ENCODE results near the gene SLC2A4.

SLC2A4 gene

DNA sequence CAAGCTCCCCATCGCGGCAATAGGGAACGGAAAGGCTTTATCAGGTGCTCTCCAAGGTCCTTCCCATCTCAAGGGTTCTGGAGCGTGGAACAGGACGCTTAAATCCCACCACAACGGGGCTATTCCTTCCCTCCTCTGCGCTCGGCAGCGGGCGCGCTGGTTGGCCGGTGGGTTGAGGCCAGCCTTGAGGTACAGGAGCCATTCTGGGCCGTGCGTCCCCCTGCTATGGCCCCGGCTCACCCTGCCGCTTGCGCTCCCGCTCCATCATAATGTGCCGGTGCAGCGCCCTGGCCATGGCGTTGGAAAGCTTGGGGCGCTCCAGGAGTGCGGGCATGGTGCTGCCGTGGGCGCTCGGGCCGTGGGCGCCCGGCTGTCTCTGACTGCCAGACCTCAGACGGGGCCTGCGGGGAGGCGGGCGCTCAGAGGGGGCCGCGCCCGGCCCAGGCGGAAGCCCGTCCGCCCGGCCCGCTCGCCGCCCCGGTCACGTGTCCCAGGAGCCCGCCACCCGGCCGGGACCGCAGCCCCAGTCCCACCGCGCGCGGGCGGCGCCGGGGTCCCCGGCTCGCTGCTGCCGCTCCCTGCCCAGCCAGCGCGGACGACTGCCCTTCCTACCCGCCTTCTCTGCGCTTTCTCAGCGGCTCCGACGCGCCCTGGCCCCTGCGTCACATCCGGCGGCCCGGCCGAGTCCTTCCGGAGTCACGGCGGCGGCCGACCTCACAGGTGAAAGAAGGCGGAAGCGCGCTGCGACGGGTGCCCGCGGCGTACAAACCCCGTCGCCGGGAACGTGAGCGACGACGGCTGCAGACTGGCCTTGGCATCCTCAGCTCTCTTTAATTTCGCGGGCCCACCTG is 33.4 kb downstream of the SLC2A4 start, which contains the start of gene GPS2:
Gene GPS2 (minus strand): TSS at position 642 of the 851 bp plus-strand sequence. CDS start 308 bp downstream, at position 334.
- Histone ChIP-seq H3K9me2 (replicated peaks; ENCODE audit: insufficient read depth, low read length) (no peaks in the 10 kb centered on the region), H2AFZ (ENCODE audit: low read length) (peak within 1 kb of the TSS; percentile 47; the same call in 1 of the 2 replicates), H3K36me3 (replicated peaks; ENCODE audit: insufficient read depth, low read length) (peaks cover 11% of the 10 kb centered on the region), H3K9ac (ENCODE audit: low read length) (peak within 1 kb of the TSS; percentile 70), H3K4me3 (ENCODE audit: low read length) (peak within 1 kb of the TSS; percentile 89), H4K20me1 (ENCODE audit: insufficient read depth, low read length) (peaks cover 23% of the 10 kb centered on the region), H3K79me2 (ENCODE audit: low read length) (peaks cover 50% of the 10 kb centered on the region), H3F3A (ENCODE audit: insufficient read depth, low read length) (peaks cover 47% of the 10 kb centered on the region), H3K9me3 (replicated peaks; ENCODE audit: insufficient read depth, low read length) (no peaks in the 10 kb centered on the region), H3K4me2 (ENCODE audit: low read depth, low read length) (peak within 1 kb of the TSS; percentile 98), H3K27me3 (replicated peaks; ENCODE audit: insufficient read depth, low read length) (no peaks in the 10 kb centered on the region), H3K4me1 (ENCODE audit: low read length) (peaks cover 16% of the 10 kb centered on the region), H3K27ac (ENCODE audit: low read length) (peak within 1 kb of the TSS; percentile 63)
- TF ChIP-seq, protein P1, sequence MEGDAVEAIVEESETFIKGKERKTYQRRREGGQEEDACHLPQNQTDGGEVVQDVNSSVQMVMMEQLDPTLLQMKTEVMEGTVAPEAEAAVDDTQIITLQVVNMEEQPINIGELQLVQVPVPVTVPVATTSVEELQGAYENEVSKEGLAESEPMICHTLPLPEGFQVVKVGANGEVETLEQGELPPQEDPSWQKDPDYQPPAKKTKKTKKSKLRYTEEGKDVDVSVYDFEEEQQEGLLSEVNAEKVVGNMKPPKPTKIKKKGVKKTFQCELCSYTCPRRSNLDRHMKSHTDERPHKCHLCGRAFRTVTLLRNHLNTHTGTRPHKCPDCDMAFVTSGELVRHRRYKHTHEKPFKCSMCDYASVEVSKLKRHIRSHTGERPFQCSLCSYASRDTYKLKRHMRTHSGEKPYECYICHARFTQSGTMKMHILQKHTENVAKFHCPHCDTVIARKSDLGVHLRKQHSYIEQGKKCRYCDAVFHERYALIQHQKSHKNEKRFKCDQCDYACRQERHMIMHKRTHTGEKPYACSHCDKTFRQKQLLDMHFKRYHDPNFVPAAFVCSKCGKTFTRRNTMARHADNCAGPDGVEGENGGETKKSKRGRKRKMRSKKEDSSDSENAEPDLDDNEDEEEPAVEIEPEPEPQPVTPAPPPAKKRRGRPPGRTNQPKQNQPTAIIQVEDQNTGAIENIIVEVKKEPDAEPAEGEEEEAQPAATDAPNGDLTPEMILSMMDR (IDR thresholded peaks at IDR 0.05; ENCODE audit: low read length) = no peak
- no peak for TF ChIP-seq EZH2phosphoT487 (IDR thresholded peaks at IDR 0.05; ENCODE audit: low read length)
- no peak for TF ChIP-seq EZH2 (optimal IDR thresholded peaks at IDR 0.05; ENCODE audit: low read depth, low read length)
- DNase-seq = peak; percentile 93

DNA sequence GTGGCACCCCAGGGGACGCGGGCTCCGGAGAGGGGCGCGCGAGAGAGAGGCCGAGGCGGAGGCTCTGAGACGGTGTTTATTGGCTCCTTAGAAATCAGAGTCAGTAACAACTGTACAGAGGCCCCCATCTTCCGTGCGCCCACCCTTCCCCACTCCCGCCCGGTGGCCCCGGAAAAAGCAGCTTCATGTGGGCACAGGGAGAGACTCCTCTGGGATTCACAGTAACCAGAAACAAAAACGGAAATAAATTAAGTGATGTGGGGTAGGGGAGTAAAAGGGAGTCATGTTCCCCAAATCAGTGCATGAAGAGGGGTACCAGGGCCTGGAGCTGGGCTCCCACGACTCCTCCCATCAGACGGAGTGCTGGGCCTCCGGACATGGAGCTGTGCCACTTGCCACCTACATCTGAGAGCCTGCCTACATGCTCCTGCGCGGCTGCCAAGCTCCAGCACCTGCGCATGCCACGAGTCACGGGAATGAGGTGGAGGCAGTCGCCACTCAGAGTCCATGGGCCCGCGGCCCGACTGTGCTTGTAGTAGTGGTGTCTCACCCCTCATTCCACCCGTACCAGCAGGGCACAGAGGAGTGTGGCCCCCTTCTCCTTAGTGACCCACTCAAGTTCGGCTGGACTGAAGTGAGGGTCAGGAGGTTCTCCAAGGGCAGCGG is 34.2 kb downstream of the SLC2A4 start:
- Histone ChIP-seq H3K4me3 (ENCODE audit: low read length) (peak overlapping the region; percentile 69), H3K4me1 (ENCODE audit: low read length) (peaks cover 8% of the 10 kb centered on the region), H3K9me2 (replicated peaks; ENCODE audit: insufficient read depth, low read length) (no peaks in the 10 kb centered on the region), H3K9ac (ENCODE audit: low read length) (peak overlapping the region; percentile 70), H3K27me3 (replicated peaks; ENCODE audit: insufficient read depth, low read length) (no peaks in the 10 kb centered on the region), H3K79me2 (ENCODE audit: low read length) (peaks cover 42% of the 10 kb centered on the region), H3K4me2 (ENCODE audit: low read depth, low read length) (peak overlapping the region; percentile 98), H3K36me3 (replicated peaks; ENCODE audit: insufficient read depth, low read length) (peaks cover 4% of the 10 kb centered on the region; the same call in 1 of the 2 replicates), H2AFZ (ENCODE audit: low read length) (peak overlapping the region; percentile 47; the same call in 1 of the 2 replicates), H3K9me3 (replicated peaks; ENCODE audit: insufficient read depth, low read length) (no peaks in the 10 kb centered on the region), H3K27ac (ENCODE audit: low read length) (peak overlapping the region; percentile 63; the same call in 1 of the 2 replicates), H3F3A (ENCODE audit: insufficient read depth, low read length) (peaks cover 40% of the 10 kb centered on the region), H4K20me1 (ENCODE audit: insufficient read depth, low read length) (peaks cover 15% of the 10 kb centered on the region)
- TF ChIP-seq EZH2phosphoT487 (IDR thresholded peaks at IDR 0.05; ENCODE audit: low read length) (no peak), EZH2 (optimal IDR thresholded peaks at IDR 0.05; ENCODE audit: low read depth, low read length) (no peak)
- TF ChIP-seq, protein P1 (IDR thresholded peaks at IDR 0.05; ENCODE audit: low read length) = no peak
- DNase-seq = no peak

DNA sequence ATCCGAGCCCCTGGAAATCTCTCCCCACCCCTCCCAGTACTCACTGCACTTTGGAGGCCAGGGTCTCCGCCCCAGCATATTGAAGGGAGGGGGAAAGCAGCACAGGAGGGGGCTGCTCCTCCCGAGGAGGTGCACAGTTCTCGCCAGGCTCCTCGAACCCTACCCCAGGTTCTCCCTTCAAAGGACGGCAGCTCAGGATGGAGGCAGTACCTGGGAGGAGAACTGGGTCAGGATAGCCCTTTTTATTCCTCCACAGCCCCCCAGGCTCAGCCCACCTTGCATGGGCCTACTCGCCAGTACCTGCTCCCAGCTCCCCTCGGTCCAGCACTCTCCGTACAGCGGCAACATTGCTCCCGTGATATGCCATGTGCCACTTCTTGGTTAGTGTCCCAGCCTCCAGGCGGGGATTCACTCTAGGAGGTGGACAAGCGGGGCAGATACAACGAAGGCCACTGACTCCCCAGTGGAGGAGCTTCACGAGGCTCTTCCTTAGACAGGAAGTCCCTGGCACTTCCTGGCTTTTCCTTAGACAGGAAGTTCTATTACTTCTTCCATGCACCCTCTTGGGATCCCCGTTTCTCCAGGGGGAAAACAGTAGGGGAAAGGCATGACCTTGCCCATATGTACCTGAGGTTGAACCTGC is 35.8 kb downstream of the SLC2A4 start:
- no peak overlapping the region for H3K27ac ChIP-seq (ENCODE audit: low read length)
- H3K36me3 ChIP-seq (replicated peaks; ENCODE audit: insufficient read depth, low read length) = no peaks in the 10 kb centered on the region

More for the DNA sequence above, 35.8 kb downstream of the SLC2A4 start:
- no peak for DNase-seq
- Histone ChIP-seq H4K20me1 (ENCODE audit: insufficient read depth, low read length) (peaks cover 5% of the 10 kb centered on the region; the same call in 1 of the 2 replicates), H3K4me1 (ENCODE audit: low read length) (peaks cover 5% of the 10 kb centered on the region; the same call in 1 of the 2 replicates), H3K9me3 (replicated peaks; ENCODE audit: insufficient read depth, low read length) (no peaks in the 10 kb centered on the region), H3F3A (ENCODE audit: insufficient read depth, low read length) (peaks cover 27% of the 10 kb centered on the region), H3K9ac (ENCODE audit: low read length) (no peak overlapping the region), H3K9me2 (replicated peaks; ENCODE audit: insufficient read depth, low read length) (no peaks in the 10 kb centered on the region), H2AFZ (ENCODE audit: low read length) (no peak overlapping the region), H3K27me3 (replicated peaks; ENCODE audit: insufficient read depth, low read length) (no peaks in the 10 kb centered on the region), H3K79me2 (ENCODE audit: low read length) (peaks cover 31% of the 10 kb centered on the region), H3K4me2 (ENCODE audit: low read depth, low read length) (no peak overlapping the region), H3K4me3 (ENCODE audit: low read length) (no peak overlapping the region)
- TF ChIP-seq EZH2 (optimal IDR thresholded peaks at IDR 0.05; ENCODE audit: low read depth, low read length) (no peak), EZH2phosphoT487 (IDR thresholded peaks at IDR 0.05; ENCODE audit: low read length) (no peak)
